ENCODE results near the gene AK3. TPM values are rescaled to one million over a fixed set of nuclear protein-coding genes. Genes with fewer than 3 reads are reported as not detected.

AK3 gene
- total and polyA plus RNA-seq, 10 of the 15 experiments (the other 5 are each of a cell fraction or from before 2014, with no cell fraction given) = 14.2 to 86.6 (median 43.9) TPM

DNA sequence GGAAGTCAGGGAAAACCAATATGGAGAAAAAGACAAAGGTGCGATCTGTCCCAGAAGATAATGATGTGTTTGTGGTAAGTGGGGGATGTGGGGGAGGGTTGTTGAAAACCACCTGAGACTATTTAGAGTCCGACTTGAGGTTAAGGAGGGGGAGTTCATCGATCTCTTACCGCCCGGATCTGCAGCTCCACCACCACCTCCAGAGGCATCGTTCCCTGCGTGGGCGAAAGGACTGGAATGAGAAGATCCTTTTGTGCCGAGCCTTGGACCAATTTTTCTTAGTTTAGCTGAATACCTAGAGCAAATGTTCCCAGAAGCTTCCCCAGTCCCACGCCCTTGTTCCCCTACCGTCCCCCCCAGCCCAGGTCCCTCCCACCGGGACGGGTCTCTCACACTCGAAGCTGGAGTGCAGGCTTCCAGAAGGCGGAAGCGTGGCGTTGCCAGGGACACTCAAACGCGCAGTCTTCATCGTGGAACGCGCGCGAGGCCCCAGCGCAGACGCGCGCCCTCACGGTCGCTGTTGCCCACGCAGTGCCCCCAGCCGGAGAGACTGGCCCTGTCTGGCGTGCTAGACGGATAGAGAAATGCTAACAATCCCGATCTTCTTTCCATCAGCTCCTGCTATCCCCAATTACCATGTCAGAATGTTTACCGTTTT is 74.8 kb downstream of the AK3 start, which contains the start of gene SPATA6L (continued):
- TF ChIP-seq, protein P1, sequence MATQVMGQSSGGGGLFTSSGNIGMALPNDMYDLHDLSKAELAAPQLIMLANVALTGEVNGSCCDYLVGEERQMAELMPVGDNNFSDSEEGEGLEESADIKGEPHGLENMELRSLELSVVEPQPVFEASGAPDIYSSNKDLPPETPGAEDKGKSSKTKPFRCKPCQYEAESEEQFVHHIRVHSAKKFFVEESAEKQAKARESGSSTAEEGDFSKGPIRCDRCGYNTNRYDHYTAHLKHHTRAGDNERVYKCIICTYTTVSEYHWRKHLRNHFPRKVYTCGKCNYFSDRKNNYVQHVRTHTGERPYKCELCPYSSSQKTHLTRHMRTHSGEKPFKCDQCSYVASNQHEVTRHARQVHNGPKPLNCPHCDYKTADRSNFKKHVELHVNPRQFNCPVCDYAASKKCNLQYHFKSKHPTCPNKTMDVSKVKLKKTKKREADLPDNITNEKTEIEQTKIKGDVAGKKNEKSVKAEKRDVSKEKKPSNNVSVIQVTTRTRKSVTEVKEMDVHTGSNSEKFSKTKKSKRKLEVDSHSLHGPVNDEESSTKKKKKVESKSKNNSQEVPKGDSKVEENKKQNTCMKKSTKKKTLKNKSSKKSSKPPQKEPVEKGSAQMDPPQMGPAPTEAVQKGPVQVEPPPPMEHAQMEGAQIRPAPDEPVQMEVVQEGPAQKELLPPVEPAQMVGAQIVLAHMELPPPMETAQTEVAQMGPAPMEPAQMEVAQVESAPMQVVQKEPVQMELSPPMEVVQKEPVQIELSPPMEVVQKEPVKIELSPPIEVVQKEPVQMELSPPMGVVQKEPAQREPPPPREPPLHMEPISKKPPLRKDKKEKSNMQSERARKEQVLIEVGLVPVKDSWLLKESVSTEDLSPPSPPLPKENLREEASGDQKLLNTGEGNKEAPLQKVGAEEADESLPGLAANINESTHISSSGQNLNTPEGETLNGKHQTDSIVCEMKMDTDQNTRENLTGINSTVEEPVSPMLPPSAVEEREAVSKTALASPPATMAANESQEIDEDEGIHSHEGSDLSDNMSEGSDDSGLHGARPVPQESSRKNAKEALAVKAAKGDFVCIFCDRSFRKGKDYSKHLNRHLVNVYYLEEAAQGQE (IDR thresholded peaks at IDR 0.05; ENCODE audit: low read depth, low read length) = no peak
- no peak for TF ChIP-seq NR2C2 (IDR thresholded peaks at IDR 0.05; ENCODE audit: borderline replicate concordance, control insufficient read depth, insufficient read length, low read depth)
- peak; percentile 76 to 78 for TF ChIP-seq IKZF2 (IDR thresholded peaks at IDR 0.05)
- TF ChIP-seq SUZ12 (IDR thresholded peaks at IDR 0.05; ENCODE audit: unreplicated experiment) = no peak
- no peak for TF ChIP-seq NFXL1 (IDR thresholded peaks at IDR 0.05; ENCODE audit: borderline replicate concordance)
- TF ChIP-seq, protein P2, sequence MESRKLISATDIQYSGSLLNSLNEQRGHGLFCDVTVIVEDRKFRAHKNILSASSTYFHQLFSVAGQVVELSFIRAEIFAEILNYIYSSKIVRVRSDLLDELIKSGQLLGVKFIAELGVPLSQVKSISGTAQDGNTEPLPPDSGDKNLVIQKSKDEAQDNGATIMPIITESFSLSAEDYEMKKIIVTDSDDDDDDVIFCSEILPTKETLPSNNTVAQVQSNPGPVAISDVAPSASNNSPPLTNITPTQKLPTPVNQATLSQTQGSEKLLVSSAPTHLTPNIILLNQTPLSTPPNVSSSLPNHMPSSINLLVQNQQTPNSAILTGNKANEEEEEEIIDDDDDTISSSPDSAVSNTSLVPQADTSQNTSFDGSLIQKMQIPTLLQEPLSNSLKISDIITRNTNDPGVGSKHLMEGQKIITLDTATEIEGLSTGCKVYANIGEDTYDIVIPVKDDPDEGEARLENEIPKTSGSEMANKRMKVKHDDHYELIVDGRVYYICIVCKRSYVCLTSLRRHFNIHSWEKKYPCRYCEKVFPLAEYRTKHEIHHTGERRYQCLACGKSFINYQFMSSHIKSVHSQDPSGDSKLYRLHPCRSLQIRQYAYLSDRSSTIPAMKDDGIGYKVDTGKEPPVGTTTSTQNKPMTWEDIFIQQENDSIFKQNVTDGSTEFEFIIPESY (IDR thresholded peaks at IDR 0.05) = no peak
- TF ChIP-seq LARP7 (IDR thresholded peaks at IDR 0.05) = no peak
- TF ChIP-seq CBX5 (IDR thresholded peaks at IDR 0.05; ENCODE audit: low read depth) = no peak
- peak; percentile 75 for TF ChIP-seq IKZF1 (conservative IDR thresholded peaks at IDR 0.05)
- TF ChIP-seq MYB (IDR thresholded peaks at IDR 0.05; ENCODE audit: borderline replicate concordance, low read depth, low read length) = no peak
- TF ChIP-seq NR2F1 (conservative IDR thresholded peaks at IDR 0.05) = no peak
- TF ChIP-seq, protein P3, sequence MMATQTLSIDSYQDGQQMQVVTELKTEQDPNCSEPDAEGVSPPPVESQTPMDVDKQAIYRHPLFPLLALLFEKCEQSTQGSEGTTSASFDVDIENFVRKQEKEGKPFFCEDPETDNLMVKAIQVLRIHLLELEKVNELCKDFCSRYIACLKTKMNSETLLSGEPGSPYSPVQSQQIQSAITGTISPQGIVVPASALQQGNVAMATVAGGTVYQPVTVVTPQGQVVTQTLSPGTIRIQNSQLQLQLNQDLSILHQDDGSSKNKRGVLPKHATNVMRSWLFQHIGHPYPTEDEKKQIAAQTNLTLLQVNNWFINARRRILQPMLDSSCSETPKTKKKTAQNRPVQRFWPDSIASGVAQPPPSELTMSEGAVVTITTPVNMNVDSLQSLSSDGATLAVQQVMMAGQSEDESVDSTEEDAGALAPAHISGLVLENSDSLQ (IDR thresholded peaks at IDR 0.05) = no peak
- no peak for TF ChIP-seq RFX5 (IDR thresholded peaks at IDR 0.05; ENCODE audit: low read depth, low read length)
- TF ChIP-seq MTA3 (IDR thresholded peaks at IDR 0.05; ENCODE audit: borderline replicate concordance, low read length) = peak; percentile 84; the same call in 1 of the 2 replicates
- TF ChIP-seq, protein P4, sequence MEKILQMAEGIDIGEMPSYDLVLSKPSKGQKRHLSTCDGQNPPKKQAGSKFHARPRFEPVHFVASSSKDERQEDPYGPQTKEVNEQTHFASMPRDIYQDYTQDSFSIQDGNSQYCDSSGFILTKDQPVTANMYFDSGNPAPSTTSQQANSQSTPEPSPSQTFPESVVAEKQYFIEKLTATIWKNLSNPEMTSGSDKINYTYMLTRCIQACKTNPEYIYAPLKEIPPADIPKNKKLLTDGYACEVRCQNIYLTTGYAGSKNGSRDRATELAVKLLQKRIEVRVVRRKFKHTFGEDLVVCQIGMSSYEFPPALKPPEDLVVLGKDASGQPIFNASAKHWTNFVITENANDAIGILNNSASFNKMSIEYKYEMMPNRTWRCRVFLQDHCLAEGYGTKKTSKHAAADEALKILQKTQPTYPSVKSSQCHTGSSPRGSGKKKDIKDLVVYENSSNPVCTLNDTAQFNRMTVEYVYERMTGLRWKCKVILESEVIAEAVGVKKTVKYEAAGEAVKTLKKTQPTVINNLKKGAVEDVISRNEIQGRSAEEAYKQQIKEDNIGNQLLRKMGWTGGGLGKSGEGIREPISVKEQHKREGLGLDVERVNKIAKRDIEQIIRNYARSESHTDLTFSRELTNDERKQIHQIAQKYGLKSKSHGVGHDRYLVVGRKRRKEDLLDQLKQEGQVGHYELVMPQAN (conservative IDR thresholded peaks at IDR 0.05) = no peak
- peak; percentile 84 for TF ChIP-seq MTA2 (IDR thresholded peaks at IDR 0.05; ENCODE audit: low read depth)
- TF ChIP-seq NFIC (IDR thresholded peaks at IDR 0.05; ENCODE audit: low read depth, low read length) = peak; percentile 36; the same call in 1 of the 2 replicates
- no peak for TF ChIP-seq SIX5 (IDR thresholded peaks at IDR 0.05; ENCODE audit: low read depth, low read length, severe bottlenecking)
